SK-N-MC (cell line): ENCODE data around the gene PSD4.

Experiments
- EZH2 ChIP-seq: fragments of 200-600 bp; sonication (generic); IDR thresholded peaks from one replicate; pipeline ENCODE4 v1.6.1; 2017; ENCODE audit warnings: antibody characterized with exemption
- POLR2AphosphoS5 ChIP-seq: IDR thresholded peaks from 2 replicates; pipeline ENCODE4 v1.6.1; 2012; ENCODE audit warnings: mild to moderate bottlenecking, low read depth, low read length, borderline replicate concordance

DNA sequence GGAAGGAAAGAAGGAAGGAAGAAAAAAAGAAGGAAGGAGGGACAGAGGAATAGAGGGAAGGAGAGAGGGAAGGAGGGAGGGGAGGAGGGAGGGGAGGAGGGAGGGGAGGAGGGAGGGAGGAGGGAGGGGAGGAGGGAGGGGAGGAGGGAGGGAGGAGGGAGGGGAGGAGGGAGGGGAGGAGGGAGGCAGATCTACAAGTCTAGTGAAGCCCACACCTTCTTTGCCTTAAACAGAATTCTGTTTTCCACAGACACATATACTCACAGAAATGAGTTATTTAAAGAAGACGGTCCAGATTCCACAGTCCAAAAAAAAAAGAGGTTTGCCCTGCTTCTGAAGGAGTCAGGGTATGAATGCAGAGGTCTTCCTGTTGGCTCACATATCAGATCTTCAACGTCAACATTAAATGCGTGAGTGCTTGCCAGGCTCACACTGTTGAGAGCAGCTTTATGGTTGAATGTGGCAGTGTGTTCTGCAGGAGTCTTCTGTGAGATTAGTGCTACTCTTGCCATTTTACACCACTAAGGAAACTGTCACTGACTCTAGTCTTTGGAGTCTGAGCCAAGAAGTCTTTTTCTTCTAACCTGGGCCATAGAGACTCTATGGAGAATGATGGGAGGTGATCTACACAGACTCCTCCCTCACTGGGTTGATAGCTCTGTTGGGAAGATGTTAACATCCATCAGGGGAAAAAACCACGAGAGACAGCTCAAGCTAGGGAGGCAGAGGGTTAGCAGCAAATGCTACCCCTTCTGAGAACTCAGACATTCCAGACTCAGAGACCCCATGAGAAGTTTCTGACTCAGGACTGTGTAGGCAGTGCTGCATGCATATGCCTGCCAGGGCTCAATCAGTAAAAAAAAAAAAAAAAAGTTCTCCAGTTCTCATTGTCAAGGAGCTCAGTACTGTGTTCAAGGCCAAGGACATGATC, 81.6 kb downstream of the PSD4 start:
- TF ChIP-seq POLR2AphosphoS5 (no peak), EZH2 (no peak)
